HEK293 (cell line): ENCODE measurements around the gene RHBDF2.
"Not testable (repeated sequence)": the region's sequence is repeated elsewhere in the genome, so short reads cannot be mapped to it uniquely, and the experiment has no call there.

ENCODE experiments used
- CTCF ChIA-PET: fragments of 350-600 bp; formaldehyde crosslinking; extraction: SDS; loops from one replicate; lab custom pipeline; 2021; ENCODE audit warnings: antibody characterized with exemption; lab: Yijun Ruan, JAX
- POLR2A ChIA-PET: fragments of 300-600 bp; formaldehyde crosslinking; extraction: SDS; loops from one replicate; lab custom pipeline; 2020; ENCODE audit warnings: antibody characterized with exemption, inconsistent platforms; lab: Yijun Ruan, JAX
- H3K27ac ChIP-seq: fragments of 200-500 bp; sonication (Bioruptor generic); 2 replicates; pipeline ENCODE4 v1.5.1; 2014; ENCODE audit warnings: low read depth, low read length, control low read depth, inconsistent platforms; ENCODE audit errors: extremely low read depth
- H3K36me3 ChIP-seq, 2 experiments: fragments of 200-500 bp in 1 of 2; sonication (Bioruptor generic) in 1 of 2; 1 replicate in 1 of 2; 2 replicates in 1 of 2; pipeline ENCODE4 v1.5.1; 2014 to 2017; ENCODE audit warnings: inconsistent platforms in 2 of 2, low read length in 2 of 2; ENCODE audit not compliant: control insufficient read depth in 2 of 2, insufficient read depth in 1 of 2
- H3K4me1 ChIP-seq: fragments of 200-500 bp; sonication (Bioruptor generic); 2 replicates; pipeline ENCODE4 v1.5.1; 2014; ENCODE audit warnings: mild to moderate bottlenecking, low read length, inconsistent platforms; ENCODE audit not compliant: control insufficient read depth, insufficient read depth
- H3K4me3 ChIP-seq: 2 replicates; pipeline ENCODE4 v1.5.1; 2011; ENCODE audit warnings: low read depth, mild to moderate bottlenecking, control low read depth, low read length, moderate library complexity
- H3K9me3 ChIP-seq: fragments of 200-500 bp; sonication (Bioruptor generic); 2 replicates; pipeline ENCODE4 v1.5.1; 2014; ENCODE audit warnings: low read depth, low read length, inconsistent platforms; ENCODE audit not compliant: control insufficient read depth, insufficient read depth
- OSR2 ChIP-seq: fragments of 450-650 bp; formaldehyde crosslinking; IDR thresholded peaks from 2 replicates; pipeline ENCODE4 v1.5.1; 2016; ENCODE audit warnings: missing biosample characterization, missing genetic modification characterization
- REPIN1 ChIP-seq: fragments of 450-650 bp; formaldehyde crosslinking; IDR thresholded peaks from 2 replicates; pipeline ENCODE4 v1.5.1; 2017; ENCODE audit warnings: missing biosample characterization, missing genetic modification characterization, low read depth
- TSHZ1 ChIP-seq: fragments of 450-650 bp; formaldehyde crosslinking; IDR thresholded peaks from 2 replicates; pipeline ENCODE4 v1.5.1; 2016; ENCODE audit warnings: missing biosample characterization, missing genetic modification characterization, borderline replicate concordance
- ZBTB17 ChIP-seq: fragments of 450-650 bp; formaldehyde crosslinking; IDR thresholded peaks from 2 replicates; pipeline ENCODE4 v1.5.1; 2016; ENCODE audit warnings: missing biosample characterization, missing genetic modification characterization
- ZBTB20 ChIP-seq: fragments of 450-650 bp; formaldehyde crosslinking; IDR thresholded peaks from 2 replicates; pipeline ENCODE4 v1.5.1; 2016; ENCODE audit warnings: missing biosample characterization, missing genetic modification characterization
- ZBTB21 ChIP-seq: fragments of 450-650 bp; formaldehyde crosslinking; IDR thresholded peaks from 2 replicates; pipeline ENCODE4 v1.5.1; 2017; ENCODE audit warnings: missing biosample characterization, missing genetic modification characterization
- ZBTB48 ChIP-seq: fragments of 450-650 bp; formaldehyde crosslinking; IDR thresholded peaks from 2 replicates; pipeline ENCODE4 v1.5.1; 2016; ENCODE audit warnings: missing biosample characterization, missing genetic modification characterization
- ZBTB8A ChIP-seq: fragments of 450-650 bp; formaldehyde crosslinking; IDR thresholded peaks from 2 replicates; pipeline ENCODE4 v1.5.1; 2016; ENCODE audit warnings: missing biosample characterization, missing genetic modification characterization
- ZFHX2 ChIP-seq: fragments of 450-650 bp; formaldehyde crosslinking; conservative IDR thresholded peaks from 2 replicates; pipeline ENCODE4 v1.5.1; 2016; ENCODE audit warnings: missing biosample characterization, missing genetic modification characterization
- ZNF121 ChIP-seq: fragments of 450-650 bp; formaldehyde crosslinking; IDR thresholded peaks from 2 replicates; pipeline ENCODE4 v1.5.1; 2016; ENCODE audit warnings: missing biosample characterization, missing genetic modification characterization
- ZNF202 ChIP-seq: fragments of 450-650 bp; formaldehyde crosslinking; IDR thresholded peaks from 2 replicates; pipeline ENCODE4 v1.5.1; 2016; ENCODE audit warnings: missing biosample characterization, missing genetic modification characterization, borderline replicate concordance
- ZNF214 ChIP-seq: fragments of 450-650 bp; formaldehyde crosslinking; IDR thresholded peaks from 2 replicates; pipeline ENCODE4 v1.5.1; 2017; ENCODE audit warnings: missing biosample characterization, mild to moderate bottlenecking, missing genetic modification characterization, borderline replicate concordance
- ZNF24 ChIP-seq: fragments of 450-650 bp; formaldehyde crosslinking; IDR thresholded peaks from 2 replicates; pipeline ENCODE4 v1.5.1; 2016; ENCODE audit warnings: missing biosample characterization, missing genetic modification characterization
- ZNF311 ChIP-seq: fragments of 450-650 bp; formaldehyde crosslinking; IDR thresholded peaks from 2 replicates; pipeline ENCODE4 v1.5.1; 2017; ENCODE audit warnings: missing biosample characterization, missing genetic modification characterization, borderline replicate concordance
- ZNF366 ChIP-seq: fragments of 450-650 bp; formaldehyde crosslinking; conservative IDR thresholded peaks from 2 replicates; pipeline ENCODE4 v1.5.1; 2016; ENCODE audit warnings: missing biosample characterization, missing genetic modification characterization
- ZNF423 ChIP-seq: fragments of 450-650 bp; formaldehyde crosslinking; IDR thresholded peaks from 2 replicates; pipeline ENCODE4 v1.5.1; 2016; ENCODE audit warnings: missing biosample characterization, missing genetic modification characterization
- ZNF514 ChIP-seq: fragments of 450-650 bp; formaldehyde crosslinking; IDR thresholded peaks from 2 replicates; pipeline ENCODE4 v1.5.1; 2016; ENCODE audit warnings: missing biosample characterization, missing genetic modification characterization
- ZNF518A ChIP-seq: fragments of 450-650 bp; formaldehyde crosslinking; conservative IDR thresholded peaks from 2 replicates; pipeline ENCODE4 v1.5.1; 2016; ENCODE audit warnings: low read depth, missing biosample characterization, missing genetic modification characterization
- ZNF530 ChIP-seq: fragments of 450-650 bp; formaldehyde crosslinking; IDR thresholded peaks from 2 replicates; pipeline ENCODE4 v1.5.1; 2016; ENCODE audit warnings: low read depth, missing biosample characterization, missing genetic modification characterization
- ZNF561 ChIP-seq: fragments of 450-650 bp; IDR thresholded peaks from 2 replicates; pipeline ENCODE4 v1.5.1; 2018; ENCODE audit warnings: missing biosample characterization, missing genetic modification characterization, borderline replicate concordance
- ZNF580 ChIP-seq: fragments of 450-650 bp; formaldehyde crosslinking; IDR thresholded peaks from 2 replicates; pipeline ENCODE4 v1.5.1; 2016; ENCODE audit warnings: missing biosample characterization, missing genetic modification characterization
- ZNF596 ChIP-seq: fragments of 450-650 bp; IDR thresholded peaks from 2 replicates; pipeline ENCODE4 v1.5.0; 2018; ENCODE audit warnings: missing biosample characterization, mild to moderate bottlenecking, missing genetic modification characterization, moderate library complexity
- ZNF76 ChIP-seq: fragments of 450-650 bp; formaldehyde crosslinking; IDR thresholded peaks from 2 replicates; pipeline ENCODE4; 2016; ENCODE audit warnings: low read depth, missing biosample characterization, missing genetic modification characterization, borderline replicate concordance
- ZNF792 ChIP-seq: fragments of 450-650 bp; formaldehyde crosslinking; IDR thresholded peaks from 2 replicates; pipeline ENCODE4 v1.5.1; 2016; ENCODE audit warnings: missing biosample characterization, missing genetic modification characterization
- ZSCAN16 ChIP-seq: fragments of 450-650 bp; formaldehyde crosslinking; IDR thresholded peaks from 2 replicates; pipeline ENCODE4 v1.5.1; 2016; ENCODE audit warnings: missing biosample characterization, missing genetic modification characterization

RHBDF2 gene

DNA sequence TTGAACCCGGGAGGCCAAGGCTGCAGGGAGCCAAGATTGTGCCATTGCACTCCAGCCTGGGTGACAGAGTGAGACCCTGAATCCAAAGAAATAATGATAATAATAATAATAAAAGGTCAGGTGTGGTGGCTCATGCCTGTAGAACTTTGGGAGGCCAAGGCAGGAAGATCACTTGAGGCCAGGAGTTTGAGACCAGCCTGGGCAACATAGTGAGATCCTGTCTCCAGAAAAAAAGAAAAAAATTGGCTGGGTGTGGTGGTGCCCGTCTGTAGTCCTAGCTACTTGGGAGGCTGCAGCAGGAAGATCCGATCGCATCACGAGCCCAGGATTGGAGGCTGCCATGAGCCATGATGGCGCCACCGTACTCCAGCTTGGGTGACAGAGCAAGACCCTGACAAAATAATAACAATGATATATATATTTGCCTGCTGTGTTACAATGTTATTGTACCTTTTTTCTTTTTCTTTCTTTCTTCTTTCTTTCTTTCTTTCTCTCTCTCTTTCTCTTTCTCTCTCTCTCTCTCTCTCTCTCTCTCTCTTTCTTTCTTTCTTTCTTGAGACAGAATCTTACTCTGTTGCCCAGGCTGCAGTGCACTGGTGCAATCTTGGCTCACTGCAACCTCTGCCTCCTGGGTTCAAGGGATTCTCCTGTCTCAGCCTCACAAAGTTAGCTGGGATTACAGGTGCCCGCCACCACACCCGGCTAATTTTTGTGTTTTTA is 32.6 kb upstream of the RHBDF2 start:
- H3K4me3 ChIP-seq, H3K36me3 ChIP-seq, H3K9me3 ChIP-seq, POLR2A ChIA-PET: not testable (repeated sequence)
- Histone ChIP-seq H3K27ac (peak overlapping the region; percentile 38; the same call in 1 of the 2 replicates), H3K4me1 (peaks cover 12% of the 10 kb centered on the region)
- TF ChIP-seq ZNF596 (tag by site-specific recombination) (peak; percentile 95), ZNF121 (tag by site-specific recombination) (peak; percentile 89), ZNF366 (tag by site-specific recombination) (peak; percentile 85)
- CTCF ChIA-PET, result interaction anchor here (0.6 to 1.2 kb wide), 6 partner anchors 8 to 160 kb away, joined by 3 to 4 read pairs (median 4); no protein-coding TSS in a partner anchor

- no peak overlapping the region for H3K4me3 ChIP-seq
- no peaks in the 10 kb centered on the region for H3K36me3 ChIP-seq
- ChIA-PET POLR2A (no interaction called here), CTCF (interaction anchor here (0.6 to 1.2 kb wide), 5 partner anchors 9 to 544 kb away, joined by 3 to 4 read pairs (median 4); no protein-coding TSS in a partner anchor)
- no peak overlapping the region for H3K27ac ChIP-seq
- H3K9me3 ChIP-seq, result no peaks in the 10 kb centered on the region
- peaks cover 12% of the 10 kb centered on the region for H3K4me1 ChIP-seq
- TF ChIP-seq ZNF580 (tag by site-specific recombination), result peak; percentile 61; the same call in 1 of the 2 replicates
- TF ChIP-seq ZNF514 (tag by site-specific recombination), result no peak
- no peak for TF ChIP-seq ZBTB8A (tag by site-specific recombination)
- no peak for TF ChIP-seq ZNF24 (tag by site-specific recombination)
- TF ChIP-seq ZNF518A (tag by site-specific recombination), result no peak
- no peak for TF ChIP-seq ZBTB17 (tag by site-specific recombination)
- TF ChIP-seq ZFHX2 (tag by site-specific recombination), result no peak
- TF ChIP-seq ZBTB20 (tag by site-specific recombination), result no peak
- TF ChIP-seq ZSCAN16 (tag by site-specific recombination), result no peak
- no peak for TF ChIP-seq ZNF311 (tag by site-specific recombination)
- TF ChIP-seq ZNF561 (tag by site-specific recombination), result no peak
- no peak for TF ChIP-seq ZNF423
- no peak for TF ChIP-seq ZNF202 (tag by site-specific recombination)
- TF ChIP-seq TSHZ1 (tag by site-specific recombination), result no peak
- TF ChIP-seq ZNF214, result no peak
- no peak for TF ChIP-seq REPIN1
- TF ChIP-seq ZBTB48 (tag by site-specific recombination), result no peak
- TF ChIP-seq OSR2 (tag by site-specific recombination), result 0 out of 2 replicates have a peak, but pooled peaks have one; percentile 24
- TF ChIP-seq ZBTB21, result no peak
- TF ChIP-seq ZNF792 (tag by site-specific recombination), result no peak
- TF ChIP-seq ZNF76 (tag by site-specific recombination), result no peak
- TF ChIP-seq ZNF596 (tag by site-specific recombination), result no peak
- no peak for TF ChIP-seq ZNF530 (tag by site-specific recombination)
These were observed 30.9 kb upstream of the RHBDF2 start for GRCh38 chr17:76532072-76532651.
